Gastroesophageal sphincter (tissue), 4 donors: ENCODE data around the gene SSH2. TPM values are rescaled to one million over a fixed set of nuclear protein-coding genes. Genes with fewer than 3 reads are reported as not detected.
"Not testable (repeated sequence)": the region's sequence is repeated elsewhere in the genome, so short reads cannot be mapped to it uniquely, and the experiment has no call there.

ENCODE experiments used
- ATAC-seq: fragments of 150-250 bp; one replicate; pipeline ENCODE4 v1.9.1; 2016; ENCODE audit warnings: mild to moderate bottlenecking, moderate library complexity
- H3K27ac ChIP-seq, 4 donors: fragments of 200-600 bp; sonication (generic) in 3 of 4; 1 replicate in 3 of 4; 2 replicates in 1 of 4; pipeline ENCODE4 v1.5.1; 2016 to 2019
- H3K27me3 ChIP-seq: fragments of 200-600 bp; sonication (generic); one replicate; pipeline ENCODE4 v1.5.1; 2019
- H3K36me3 ChIP-seq, 2 donors: fragments of 200-600 bp; sonication (generic); one replicate each; pipeline ENCODE4 v1.5.1; 2019; ENCODE audit warnings: control low read depth in 1 of 2
- H3K4me1 ChIP-seq, 3 donors: fragments of 200-600 bp; sonication (generic); 1 replicate in 2 of 3; 2 replicates in 1 of 3; pipeline ENCODE4 v1.5.1; 2016 to 2019; ENCODE audit warnings: control low read depth in 2 of 3
- H3K4me3 ChIP-seq, 2 donors: fragments of 200-600 bp; sonication (generic); one replicate each; pipeline ENCODE4 v1.5.1; 2019; ENCODE audit warnings: mild to moderate bottlenecking in 1 of 2, moderate library complexity in 1 of 2
- H3K9me3 ChIP-seq, 3 donors: fragments of 200-600 bp; sonication (generic); one replicate each; pipeline ENCODE4 v1.5.1; 2017 to 2019; ENCODE audit warnings: control low read depth in 2 of 3
- CTCF ChIP-seq, 4 experiments: fragments of 200-600 bp in 2 of 4; fragments of 450-650 bp in 2 of 4; sonication (generic) in 1 of 4; IDR thresholded peaks; one replicate each; pipeline ENCODE4 v1.5.1; 2017 to 2019; ENCODE audit warnings: antibody characterized with exemption in 4 of 4, mild to moderate bottlenecking in 2 of 4, moderate library complexity in 2 of 4
- EP300 ChIP-seq: sonication (generic); formaldehyde crosslinking; IDR thresholded peaks from one replicate; pipeline ENCODE4 v1.6.1; 2017; ENCODE audit warnings: antibody characterized with exemption, mild to moderate bottlenecking
- POLR2A ChIP-seq, 2 donors: fragments of 450-650 bp; IDR thresholded peaks; one replicate each; pipeline ENCODE4 v1.6.1; 2017; ENCODE audit warnings: antibody characterized with exemption in 2 of 2, mild to moderate bottlenecking in 2 of 2, moderate library complexity in 1 of 2
- POLR2AphosphoS5 ChIP-seq: sonication (generic); formaldehyde crosslinking; IDR thresholded peaks from one replicate; pipeline ENCODE4 v1.6.1; 2017; ENCODE audit warnings: antibody characterized with exemption
- WGBS, 2 donors: methylation state at CpG; one replicate each; pipeline ENCODE4 v1.1.5; 2018; ENCODE audit warnings: low coverage in 1 of 2; 5-methylcytosine and 5-hydroxymethylcytosine counted together
- total RNA-seq, 4 donors: library from RNA; depleted of rRNA; stranded (reverse); fragments of >200 nt; gene quantifications; one replicate each; pipeline ENCODE4 v1.1.0, GENCODE V29; 2016

The SSH2 gene
- total RNA-seq, 4 donors from 2014 or later: 16.0 to 39.7 (median 24.9) TPM

GRCh38 chr17:29870836-29871465 lies 59.1 kb downstream of the SSH2 start:
- ATAC-seq: no peak
- Histone ChIP-seq H3K9me3 (no peaks in the 10 kb centered on the region), H3K27me3 (no peaks in the 10 kb centered on the region), H3K4me3 (no peak overlapping the region), H3K27ac (no peak overlapping the region), H3K4me1 (peaks cover 0 to 21% (median 0%) of the 10 kb centered on the region in 3 donors), H3K36me3 (no peaks in the 10 kb centered on the region)
- 44 to 53% methylated on average over 1 of the region's 1 CpG for WGBS, 2 donors
- TF ChIP-seq EP300 (no peak), POLR2A (IDR thresholded peaks at IDR 0.05) (no peak)

- TF ChIP-seq CTCF (IDR thresholded peaks at IDR 0.05): no peak
- TF ChIP-seq POLR2A (IDR thresholded peaks at IDR 0.05): no peak
- TF ChIP-seq EP300: no peak
- TF ChIP-seq POLR2AphosphoS5: no peak
- Histone ChIP-seq H3K4me1 (peaks cover 0 to 21% (median 0%) of the 10 kb centered on the region in 3 donors), H3K9me3 (no peaks in the 10 kb centered on the region), H3K27me3 (no peaks in the 10 kb centered on the region), H3K27ac (no peak overlapping the region), H3K36me3 (no peaks in the 10 kb centered on the region), H3K4me3 (no peak overlapping the region)
- no peak for ATAC-seq
- WGBS, 2 donors: 57 to 68% methylated on average over 2 of the region's 2 CpGs
These were observed 62.3 kb downstream of the SSH2 start for GRCh38 chr17:29867643-29868181.

GRCh38 chr17:29866746-29867404 lies 63.2 kb downstream of the SSH2 start:
- ATAC-seq: no peak
- 65 to 67% methylated on average over 1 to 5 of the region's 5 CpGs for WGBS, 2 donors
- H3K27ac ChIP-seq: no peak overlapping the region
- no peaks in the 10 kb centered on the region for H3K9me3 ChIP-seq
- no peaks in the 10 kb centered on the region for H3K36me3 ChIP-seq
- H3K4me1 ChIP-seq: peaks cover 0 to 18% (median 0%) of the 10 kb centered on the region in 3 donors
- no peaks in the 10 kb centered on the region for H3K27me3 ChIP-seq
- H3K4me3 ChIP-seq: no peak overlapping the region
- TF ChIP-seq POLR2AphosphoS5 (no peak), POLR2A (IDR thresholded peaks at IDR 0.05) (no peak), CTCF (IDR thresholded peaks at IDR 0.05) (no peak), EP300 (no peak)

- no peaks in the 10 kb centered on the region for H3K9me3 ChIP-seq
- H3K27me3 ChIP-seq: no peaks in the 10 kb centered on the region
- TF ChIP-seq EP300: no peak
- TF ChIP-seq CTCF (IDR thresholded peaks at IDR 0.05): no peak
- TF ChIP-seq POLR2A (IDR thresholded peaks at IDR 0.05): no peak
- TF ChIP-seq POLR2AphosphoS5: no peak
- no peaks in the 10 kb centered on the region for H3K36me3 ChIP-seq
- H3K4me1 ChIP-seq: peaks cover 0 to 7% (median 0%) of the 10 kb centered on the region in 3 donors
- 79 to 86% methylated on average over 1 of the region's 1 CpG for WGBS, 2 donors
- H3K27ac ChIP-seq: no peak overlapping the region
- no peak overlapping the region for H3K4me3 ChIP-seq
- no peak for ATAC-seq
These were observed 65.4 kb downstream of the SSH2 start for GRCh38 chr17:29864615-29865014.

- not testable (repeated sequence) for H3K4me3 ChIP-seq, H3K36me3 ChIP-seq, H3K4me1 ChIP-seq, H3K27me3 ChIP-seq, H3K9me3 ChIP-seq, H3K27ac ChIP-seq, ATAC-seq
- WGBS, 2 donors: 96 to 100% methylated on average over 2 to 3 of the region's 4 CpGs
These were observed 65.9 kb downstream of the SSH2 start for GRCh38 chr17:29864123-29864522.

- Histone ChIP-seq H3K27me3 (no peaks in the 10 kb centered on the region), H3K36me3 (no peaks in the 10 kb centered on the region), H3K27ac (no peak overlapping the region), H3K9me3 (no peaks in the 10 kb centered on the region), H3K4me1 (peaks cover 0 to 7% (median 0%) of the 10 kb centered on the region in 3 donors), H3K4me3 (no peak overlapping the region)
- no peak for ATAC-seq
- TF ChIP-seq POLR2AphosphoS5: no peak
- no peak for TF ChIP-seq EP300
- no peak for TF ChIP-seq CTCF (IDR thresholded peaks at IDR 0.05)
- no peak for TF ChIP-seq POLR2A (IDR thresholded peaks at IDR 0.05)
These were observed 67.1 kb downstream of the SSH2 start for GRCh38 chr17:29862951-29863350.
